GM12872 (cell line): ENCODE measurements around the gene DAG1.

Experiments
- TF ChIP-seq, protein P1 (sequence below): IDR thresholded peaks from 3 replicates; pipeline ENCODE4 v1.5.1; 2011; ENCODE audit warnings: low read depth, mild to moderate bottlenecking, low read length, moderate library complexity; ENCODE audit not compliant: insufficient read depth

DAG1 gene

DNA sequence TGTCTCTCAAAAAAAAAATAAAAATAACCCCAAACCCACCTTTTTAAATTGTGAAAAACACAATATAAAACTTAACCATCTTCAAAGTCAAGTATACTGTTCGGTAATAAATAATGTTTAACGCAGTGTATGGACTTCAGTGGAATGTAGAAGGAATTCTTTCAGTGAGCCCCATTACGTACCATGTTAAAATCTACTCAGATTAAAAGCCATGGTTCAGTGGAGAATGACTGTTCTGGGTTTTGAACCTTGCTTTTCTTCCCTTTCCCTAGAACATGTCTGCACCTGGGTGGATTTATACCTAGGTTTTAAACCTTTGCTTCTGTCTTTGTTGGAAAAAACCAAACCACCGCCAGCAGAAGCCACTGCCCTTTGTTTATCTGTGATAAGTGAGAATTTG, 27.5 kb downstream of the DAG1 start:
- TF ChIP-seq, protein P1, sequence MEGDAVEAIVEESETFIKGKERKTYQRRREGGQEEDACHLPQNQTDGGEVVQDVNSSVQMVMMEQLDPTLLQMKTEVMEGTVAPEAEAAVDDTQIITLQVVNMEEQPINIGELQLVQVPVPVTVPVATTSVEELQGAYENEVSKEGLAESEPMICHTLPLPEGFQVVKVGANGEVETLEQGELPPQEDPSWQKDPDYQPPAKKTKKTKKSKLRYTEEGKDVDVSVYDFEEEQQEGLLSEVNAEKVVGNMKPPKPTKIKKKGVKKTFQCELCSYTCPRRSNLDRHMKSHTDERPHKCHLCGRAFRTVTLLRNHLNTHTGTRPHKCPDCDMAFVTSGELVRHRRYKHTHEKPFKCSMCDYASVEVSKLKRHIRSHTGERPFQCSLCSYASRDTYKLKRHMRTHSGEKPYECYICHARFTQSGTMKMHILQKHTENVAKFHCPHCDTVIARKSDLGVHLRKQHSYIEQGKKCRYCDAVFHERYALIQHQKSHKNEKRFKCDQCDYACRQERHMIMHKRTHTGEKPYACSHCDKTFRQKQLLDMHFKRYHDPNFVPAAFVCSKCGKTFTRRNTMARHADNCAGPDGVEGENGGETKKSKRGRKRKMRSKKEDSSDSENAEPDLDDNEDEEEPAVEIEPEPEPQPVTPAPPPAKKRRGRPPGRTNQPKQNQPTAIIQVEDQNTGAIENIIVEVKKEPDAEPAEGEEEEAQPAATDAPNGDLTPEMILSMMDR = no peak

DNA sequence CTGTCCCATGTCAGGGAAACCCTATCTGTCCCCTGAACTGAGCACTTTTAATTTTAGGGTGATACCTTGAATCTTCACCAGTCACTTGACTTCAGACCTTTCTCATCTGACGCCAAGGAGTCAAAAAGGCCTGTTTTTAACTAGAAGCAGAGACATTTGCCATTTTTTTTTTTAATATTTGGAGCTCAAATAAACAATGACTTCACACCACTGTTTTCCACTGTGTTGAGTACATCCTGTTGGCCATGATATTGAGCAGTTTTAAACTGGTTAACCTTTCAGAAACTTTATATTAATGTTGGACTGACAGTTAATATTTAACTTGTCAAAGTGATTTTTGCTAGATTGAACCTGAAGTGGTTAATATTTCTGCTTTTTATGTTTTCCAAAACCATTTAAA, 28.2 kb downstream of the DAG1 start:
- TF ChIP-seq, protein P1 = no peak

DNA sequence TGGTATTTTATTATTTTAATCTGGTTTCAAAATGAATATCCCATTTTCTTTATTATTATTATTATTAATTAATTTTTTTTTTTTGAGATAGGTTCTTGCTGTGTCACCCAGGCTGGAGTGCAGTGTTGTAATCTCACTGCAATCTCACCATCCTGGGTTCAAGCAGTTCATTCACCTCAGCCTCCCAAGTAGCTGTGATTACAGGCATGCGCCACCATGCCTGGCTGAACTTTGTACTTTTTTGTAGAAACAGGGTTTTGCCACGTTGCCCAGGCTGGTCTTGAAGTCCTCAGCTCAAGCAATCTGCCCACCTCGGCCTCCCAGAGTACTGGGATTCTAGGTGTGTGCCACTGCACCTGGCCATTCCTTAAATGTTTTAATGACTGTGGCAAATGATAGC, 28.6 kb downstream of the DAG1 start:
- TF ChIP-seq, protein P1 = no peak

DNA sequence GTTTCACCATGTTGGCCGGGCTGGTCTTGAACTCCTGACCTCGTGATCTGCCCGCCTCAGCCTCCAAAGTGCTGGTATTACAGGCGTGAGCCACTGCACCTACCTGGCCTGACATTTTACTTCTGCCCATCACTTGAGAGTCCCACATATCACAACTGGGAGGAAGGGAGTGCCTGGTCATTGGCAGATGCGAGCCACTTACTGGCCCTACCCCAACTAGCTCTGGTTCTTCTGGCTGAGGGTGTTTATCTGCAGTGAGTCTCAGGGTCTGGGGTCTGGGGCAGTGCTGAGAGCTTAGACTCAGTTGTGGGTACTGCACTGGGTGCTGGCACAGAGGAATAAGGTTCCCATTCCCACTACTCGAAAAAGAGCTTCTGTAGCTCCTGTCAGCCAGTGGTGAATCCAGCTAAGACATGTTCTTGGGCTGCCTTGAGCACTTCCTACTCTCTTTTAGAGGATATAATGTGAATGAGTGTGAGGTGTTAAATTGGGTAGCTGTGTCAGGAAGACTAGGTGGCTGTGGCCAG, 30.2 kb downstream of the DAG1 start:
- TF ChIP-seq, protein P1 = no peak

DNA sequence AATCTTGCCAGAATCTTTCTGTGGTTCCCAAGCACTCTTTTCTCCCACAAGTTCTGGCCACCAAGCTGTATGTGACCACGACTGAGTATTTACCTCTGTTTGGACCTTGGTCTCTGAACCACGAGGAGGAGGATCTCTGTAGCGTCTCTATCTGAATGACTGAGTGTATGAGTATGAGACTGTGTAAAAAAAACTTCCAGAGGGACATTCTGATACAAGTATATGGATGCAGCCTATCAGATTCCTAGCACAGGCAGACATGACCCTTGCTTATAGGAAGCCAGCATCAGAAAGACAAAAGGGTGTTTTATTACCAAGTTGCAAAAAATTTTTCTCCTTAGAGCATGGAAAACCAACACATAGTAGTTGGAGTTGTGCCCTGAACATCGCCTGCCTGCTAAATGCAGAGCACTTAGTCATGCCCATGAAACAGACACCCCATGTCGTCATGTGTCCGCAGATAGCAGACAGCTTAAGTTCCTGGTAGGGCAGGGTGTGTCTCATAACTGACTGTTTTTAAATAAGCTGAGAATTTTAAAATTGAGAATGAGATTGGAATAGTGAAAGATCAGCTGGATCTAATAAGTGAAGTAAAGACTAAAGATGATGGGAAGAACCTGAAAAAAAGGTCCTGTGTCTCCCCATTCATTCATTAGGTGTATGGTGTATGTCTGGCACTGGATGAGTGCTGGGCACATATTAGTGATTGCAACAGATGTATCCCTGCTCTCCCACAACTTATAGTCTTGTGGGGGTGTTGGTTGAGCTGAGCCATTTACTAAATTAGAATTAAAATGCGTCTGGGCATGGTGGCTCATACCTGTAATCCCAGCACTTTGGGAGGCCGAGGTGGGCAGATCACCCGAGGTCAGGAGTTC, 30.9 kb downstream of the DAG1 start:
- TF ChIP-seq, protein P1 = no peak

DNA sequence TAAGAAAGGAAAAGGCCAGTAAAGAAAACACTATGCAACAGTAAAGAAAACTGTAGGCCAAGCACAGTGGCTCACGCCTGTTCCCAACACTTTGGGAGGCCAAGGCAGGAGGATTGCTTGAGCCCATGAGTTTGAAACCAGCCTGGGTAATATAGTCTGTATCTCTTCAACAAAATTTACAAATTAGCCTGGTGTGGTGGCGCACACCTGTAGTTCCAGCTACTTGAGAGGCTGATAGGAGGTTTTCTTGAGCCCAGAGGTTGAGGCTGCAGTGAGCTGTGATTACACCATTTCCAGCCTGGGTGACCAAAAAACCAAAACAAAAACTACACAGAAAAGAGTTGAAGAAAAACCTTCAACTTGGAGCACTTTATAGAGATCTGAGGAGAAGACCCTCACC, 31.8 kb downstream of the DAG1 start:
- TF ChIP-seq, protein P1 = no peak

DNA sequence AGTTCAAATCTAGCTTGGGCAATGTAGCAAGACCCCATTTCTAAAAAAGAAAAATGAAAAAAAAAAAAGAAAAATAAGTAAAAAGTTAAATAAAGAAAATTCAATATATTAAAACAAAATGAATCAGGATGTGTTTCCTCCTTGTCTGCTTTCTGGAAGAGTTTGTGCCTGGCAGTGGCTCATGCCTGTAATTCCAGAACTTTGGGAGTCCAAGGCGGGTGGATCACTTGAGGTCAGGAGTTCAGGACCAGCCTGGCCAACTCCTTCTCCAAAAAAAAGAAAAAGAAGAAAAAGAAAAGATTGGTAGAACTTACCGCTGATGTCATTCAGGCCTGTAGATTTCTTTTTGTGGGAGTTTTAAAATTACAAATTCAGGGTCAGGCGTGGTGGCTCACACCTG, 36.8 kb downstream of the DAG1 start:
- TF ChIP-seq, protein P1 = no peak
